PC-9 (cell line): Measurements from ENCODE around the gene IER3.

Source experiments
- EZH2 ChIP-seq: fragments of 200-600 bp; sonication (generic); IDR thresholded peaks from 2 replicates; pipeline ENCODE4 v1.8.0; 2017; ENCODE audit warnings: antibody characterized with exemption, low read depth
- TF ChIP-seq, protein P1 (sequence below): fragments of 200-600 bp; sonication (generic); conservative IDR thresholded peaks from 2 replicates; pipeline ENCODE4 v1.6.1; 2017; ENCODE audit warnings: mixed run types, antibody characterized with exemption, mild to moderate bottlenecking, moderate library complexity

- TF ChIP-seq, protein P1, sequence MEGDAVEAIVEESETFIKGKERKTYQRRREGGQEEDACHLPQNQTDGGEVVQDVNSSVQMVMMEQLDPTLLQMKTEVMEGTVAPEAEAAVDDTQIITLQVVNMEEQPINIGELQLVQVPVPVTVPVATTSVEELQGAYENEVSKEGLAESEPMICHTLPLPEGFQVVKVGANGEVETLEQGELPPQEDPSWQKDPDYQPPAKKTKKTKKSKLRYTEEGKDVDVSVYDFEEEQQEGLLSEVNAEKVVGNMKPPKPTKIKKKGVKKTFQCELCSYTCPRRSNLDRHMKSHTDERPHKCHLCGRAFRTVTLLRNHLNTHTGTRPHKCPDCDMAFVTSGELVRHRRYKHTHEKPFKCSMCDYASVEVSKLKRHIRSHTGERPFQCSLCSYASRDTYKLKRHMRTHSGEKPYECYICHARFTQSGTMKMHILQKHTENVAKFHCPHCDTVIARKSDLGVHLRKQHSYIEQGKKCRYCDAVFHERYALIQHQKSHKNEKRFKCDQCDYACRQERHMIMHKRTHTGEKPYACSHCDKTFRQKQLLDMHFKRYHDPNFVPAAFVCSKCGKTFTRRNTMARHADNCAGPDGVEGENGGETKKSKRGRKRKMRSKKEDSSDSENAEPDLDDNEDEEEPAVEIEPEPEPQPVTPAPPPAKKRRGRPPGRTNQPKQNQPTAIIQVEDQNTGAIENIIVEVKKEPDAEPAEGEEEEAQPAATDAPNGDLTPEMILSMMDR: no peak
- TF ChIP-seq EZH2: no peak
These were observed 38.7 kb downstream of the IER3 start for GRCh38 chr6:30705620-30706019.
